ENCODE measurements around the gene DSP. TPM values are rescaled to one million over a fixed set of nuclear protein-coding genes. Genes with fewer than 3 reads are reported as not detected.

DSP gene
- 314 TPM for total RNA-seq
- long read RNA-seq, full-length matches to known transcripts = 56 of 474 reads
- long read RNA-seq, partial matches to known transcripts = 358 of 474 reads
- long read RNA-seq, other reads (novel, unspliced or antisense) = 60 of 474 reads

DNA sequence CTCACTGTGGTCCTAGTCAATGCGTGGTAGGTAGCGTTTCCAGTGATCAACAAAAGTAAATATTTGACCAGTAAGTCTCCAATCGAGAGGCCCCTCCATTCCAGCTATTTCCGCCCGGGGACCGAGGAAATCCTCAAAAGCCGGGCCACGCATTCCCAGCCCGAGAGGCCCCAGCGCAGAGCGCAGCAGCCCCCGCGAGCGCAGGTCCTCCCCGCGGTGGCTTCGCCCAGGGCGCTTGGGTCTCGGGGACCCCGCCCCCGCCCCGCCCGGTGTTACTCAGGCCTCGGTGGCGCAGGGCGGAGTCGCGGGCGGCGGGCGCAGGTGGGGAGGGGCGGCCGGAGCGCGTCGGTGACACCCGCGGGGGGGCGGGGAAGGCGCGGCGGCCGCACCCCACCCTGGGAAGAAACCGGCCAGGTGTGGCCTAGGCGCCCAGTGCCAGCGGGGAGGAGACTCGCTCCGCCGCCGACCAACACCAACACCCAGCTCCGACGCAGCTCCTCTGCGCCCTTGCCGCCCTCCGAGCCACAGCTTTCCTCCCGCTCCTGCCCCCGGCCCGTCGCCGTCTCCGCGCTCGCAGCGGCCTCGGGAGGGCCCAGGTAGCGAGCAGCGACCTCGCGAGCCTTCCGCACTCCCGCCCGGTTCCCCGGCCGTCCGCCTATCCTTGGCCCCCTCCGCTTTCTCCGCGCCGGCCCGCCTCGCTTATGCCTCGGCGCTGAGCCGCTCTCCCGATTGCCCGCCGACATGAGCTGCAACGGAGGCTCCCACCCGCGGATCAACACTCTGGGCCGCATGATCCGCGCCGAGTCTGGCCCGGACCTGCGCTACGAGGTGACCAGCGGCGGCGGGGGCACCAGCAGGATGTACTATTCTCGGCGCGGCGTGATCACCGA, at the start of gene DSP:
TSS of gene DSP (plus strand) at position 497 of the 890 bp plus-strand sequence. CDS start at position 742, 245 bp downstream.
- peak; percentile 88 for DNase-seq
- intact Hi-C loops (cut with micrococcal nuclease) = no loop called here
- ATAC-seq = peak; percentile 83

GRCh38 chr6:7493866-7494265, 47.6 kb upstream of the DSP start:
- intact Hi-C loops (cut with micrococcal nuclease) = no loop called here
- DNase-seq (no peak), ATAC-seq (no peak)

GRCh38 chr6:7494638-7495037, 46.8 kb upstream of the DSP start:
- intact Hi-C loops (cut with micrococcal nuclease) = no loop called here
- DNase-seq = no peak
- no peak for ATAC-seq

- peak; percentile 87 for ATAC-seq
- DNase-seq = peak; percentile 44
- intact Hi-C loops (cut with micrococcal nuclease) = no loop called here
Observed at GRCh38 chr6:7496266-7496875, 45.1 kb upstream of the DSP start.

- DNase-seq = no peak
- no peak for ATAC-seq
- intact Hi-C loops (cut with micrococcal nuclease) = no loop called here
Observed at GRCh38 chr6:7500752-7501282, 40.7 kb upstream of the DSP start.

GRCh38 chr6:7502743-7503142, 38.7 kb upstream of the DSP start:
- intact Hi-C loops (cut with micrococcal nuclease) = no loop called here
- DNase-seq = no peak
- ATAC-seq = peak; percentile 50

- ATAC-seq (no peak), DNase-seq (no peak)
- intact Hi-C loops (cut with micrococcal nuclease) = no loop called here
Observed at GRCh38 chr6:7504041-7504440, 37.4 kb upstream of the DSP start.

GRCh38 chr6:7505189-7505699, 36.2 kb upstream of the DSP start:
- ATAC-seq = peak; percentile 30

GRCh38 chr6:7507600-7507999, 33.9 kb upstream of the DSP start:
- ATAC-seq = no peak
- DNase-seq = no peak
- intact Hi-C loops (cut with micrococcal nuclease) = no loop called here

More at GRCh38 chr6:7505189-7505699, 36.2 kb upstream of the DSP start:
- intact Hi-C loops (cut with micrococcal nuclease) = no loop called here
- DNase-seq = peak; percentile 49

DNA sequence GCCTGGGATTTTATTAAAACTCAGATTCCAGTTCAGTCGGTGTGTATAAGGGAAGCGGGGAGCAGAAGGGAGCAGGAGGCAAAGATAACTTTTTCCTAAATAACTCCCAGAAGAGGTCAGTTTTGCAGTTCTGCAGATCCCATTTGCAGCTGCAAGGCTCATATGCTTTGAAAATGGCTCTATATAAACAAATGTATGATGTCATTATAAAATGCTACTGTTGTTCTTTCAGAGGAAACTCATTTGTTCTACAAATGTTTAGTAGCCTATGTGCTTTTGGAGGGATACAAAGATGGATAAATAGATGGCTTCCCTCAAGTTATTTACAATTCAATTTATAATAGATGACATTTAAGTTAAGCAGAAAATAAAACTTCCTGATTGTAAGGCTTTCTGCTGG, 29.2 kb upstream of the DSP start:
- no peak for ATAC-seq
- DNase-seq = no peak
- intact Hi-C loops (cut with micrococcal nuclease) = no loop called here

DNA sequence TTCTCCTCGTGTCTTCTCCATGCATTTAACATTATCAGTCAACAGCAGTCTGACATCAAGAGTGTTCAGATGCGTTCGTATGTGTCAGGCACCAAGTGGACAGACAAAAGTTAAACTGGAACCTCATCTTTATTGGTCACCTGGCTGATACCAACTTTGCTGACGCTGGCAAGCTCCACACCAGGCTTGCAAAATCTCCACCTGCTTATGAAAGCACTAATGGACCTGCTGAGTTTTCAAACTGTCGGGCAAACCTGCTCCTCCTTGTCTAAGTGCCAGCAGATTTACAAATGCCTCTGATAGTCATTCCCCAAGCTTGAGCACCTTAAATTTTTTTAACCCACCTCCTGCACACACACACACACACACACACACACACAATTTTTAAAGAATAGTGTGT, 27.9 kb upstream of the DSP start:
- intact Hi-C loops (cut with micrococcal nuclease) = no loop called here
- ATAC-seq (no peak), DNase-seq (no peak)

DNA sequence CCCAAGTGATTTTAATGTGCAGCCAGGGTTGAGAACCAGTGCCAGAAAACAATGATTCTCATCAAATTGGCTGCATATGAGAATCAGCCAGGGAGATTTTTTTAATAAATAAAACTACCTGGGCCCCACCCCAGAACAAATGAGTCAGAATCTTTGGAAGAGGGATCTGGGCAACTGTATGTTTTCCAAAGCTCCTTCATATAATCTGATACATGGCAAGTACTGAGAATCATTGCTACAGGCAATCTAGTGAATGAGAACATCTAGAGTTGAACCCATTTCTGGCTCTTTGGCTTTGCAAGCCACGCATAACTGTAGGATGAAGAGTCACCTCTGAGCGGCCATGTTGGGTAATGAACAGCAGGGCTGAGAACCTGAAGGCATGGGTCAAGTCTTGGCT, 26.1 kb upstream of the DSP start:
- intact Hi-C loops (cut with micrococcal nuclease) = no loop called here
- no peak for DNase-seq
- ATAC-seq = no peak

- intact Hi-C loops (cut with micrococcal nuclease) = no loop called here
- no peak for ATAC-seq
- no peak for DNase-seq
Observed at GRCh38 chr6:7518877-7519276, 22.6 kb upstream of the DSP start.

GRCh38 chr6:7522873-7523272, 18.6 kb upstream of the DSP start:
- ATAC-seq (peak; percentile 35), DNase-seq (no peak)

DNA sequence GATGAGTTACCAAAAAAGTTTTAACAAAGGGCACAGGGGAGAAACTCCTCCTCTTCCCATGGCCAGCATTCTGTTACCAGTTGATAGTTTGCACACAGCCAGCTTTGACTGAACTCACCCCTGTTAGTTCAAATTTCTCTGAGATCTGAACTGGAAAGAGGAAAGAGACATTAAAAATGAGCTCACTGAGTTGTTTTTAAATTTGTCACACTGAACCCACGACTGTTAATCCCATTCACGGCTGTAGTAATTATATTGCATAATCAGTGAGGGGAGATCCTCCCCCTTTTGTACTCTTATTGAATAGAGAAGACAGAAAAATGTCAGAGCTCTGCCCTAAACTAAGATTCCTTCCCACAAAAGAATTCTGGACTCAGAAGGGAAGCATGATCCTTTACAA, 17.5 kb upstream of the DSP start:
- ATAC-seq = no peak
- intact Hi-C loops (cut with micrococcal nuclease) = no loop called here
- no peak for DNase-seq

More at GRCh38 chr6:7522873-7523272, 18.6 kb upstream of the DSP start:
- intact Hi-C loops (cut with micrococcal nuclease) = no loop called here

DNA sequence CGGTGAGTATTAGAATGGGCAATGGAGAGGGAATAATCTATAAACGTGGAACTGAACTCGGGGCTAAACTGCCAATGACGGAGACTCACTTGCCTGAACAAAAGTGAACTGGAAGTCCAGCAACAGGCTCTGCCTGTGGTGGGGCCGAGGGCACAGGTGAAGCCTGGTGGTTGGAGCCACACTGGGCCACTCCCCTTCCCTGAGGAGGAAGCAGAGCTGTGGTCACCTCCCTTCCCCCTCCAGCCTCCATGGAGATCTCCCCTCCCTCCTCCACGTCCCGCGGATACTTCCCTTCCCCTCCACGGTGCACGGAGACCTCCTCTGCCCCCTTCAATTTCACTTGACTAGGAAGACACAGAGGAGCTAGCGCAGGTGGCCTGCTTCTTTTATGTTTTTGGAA, 14.7 kb upstream of the DSP start:
- intact Hi-C loops (cut with micrococcal nuclease) = no loop called here

GRCh38 chr6:7528565-7528964, 12.9 kb upstream of the DSP start:
- DNase-seq = no peak
- peak; percentile 56 for ATAC-seq
- intact Hi-C loops (cut with micrococcal nuclease) = no loop called here

More for the DNA sequence above, 14.7 kb upstream of the DSP start:
- no peak for ATAC-seq
- no peak for DNase-seq

DNA sequence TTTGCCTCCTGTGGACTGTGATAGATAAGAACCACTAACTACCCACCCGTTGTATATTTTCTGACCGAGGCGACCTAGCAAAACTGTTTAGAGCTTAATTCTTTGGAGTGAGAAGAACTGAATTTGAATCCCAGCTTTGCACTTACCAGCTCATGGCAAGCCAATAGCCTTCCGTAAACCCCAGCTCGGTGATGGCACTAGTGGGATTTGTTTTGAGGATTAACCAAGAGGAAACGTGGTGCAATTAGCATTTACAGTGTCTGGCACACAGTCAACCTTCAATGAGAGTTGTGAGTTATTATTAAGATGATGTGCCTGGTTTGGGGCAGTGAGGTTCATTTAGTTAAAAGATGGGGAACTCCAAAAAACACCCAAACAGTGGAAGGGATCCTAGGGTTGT, 12.3 kb upstream of the DSP start:
- intact Hi-C loops (cut with micrococcal nuclease) = no loop called here
- DNase-seq (no peak), ATAC-seq (no peak)

DNA sequence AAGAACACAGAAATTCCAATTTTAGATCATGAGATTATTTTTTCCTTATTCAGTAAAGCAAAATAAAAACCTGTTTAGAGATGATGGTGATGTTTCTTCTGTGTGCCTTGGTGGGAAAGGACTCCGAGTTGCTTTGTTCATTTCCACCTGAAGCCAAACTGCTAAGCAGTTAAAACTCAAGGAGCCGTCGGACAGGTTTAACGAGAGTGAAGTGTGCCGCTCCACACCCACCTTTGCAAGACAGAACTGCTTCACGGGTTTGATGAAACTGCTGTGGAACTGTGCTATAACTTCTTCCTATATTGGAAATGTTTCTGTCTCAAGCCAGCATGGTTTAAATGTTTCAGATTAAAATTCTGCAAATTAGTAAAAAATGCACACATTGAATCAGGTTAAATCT, 9.2 kb upstream of the DSP start:
- DNase-seq = no peak
- intact Hi-C loops (cut with micrococcal nuclease) = no loop called here

DNA sequence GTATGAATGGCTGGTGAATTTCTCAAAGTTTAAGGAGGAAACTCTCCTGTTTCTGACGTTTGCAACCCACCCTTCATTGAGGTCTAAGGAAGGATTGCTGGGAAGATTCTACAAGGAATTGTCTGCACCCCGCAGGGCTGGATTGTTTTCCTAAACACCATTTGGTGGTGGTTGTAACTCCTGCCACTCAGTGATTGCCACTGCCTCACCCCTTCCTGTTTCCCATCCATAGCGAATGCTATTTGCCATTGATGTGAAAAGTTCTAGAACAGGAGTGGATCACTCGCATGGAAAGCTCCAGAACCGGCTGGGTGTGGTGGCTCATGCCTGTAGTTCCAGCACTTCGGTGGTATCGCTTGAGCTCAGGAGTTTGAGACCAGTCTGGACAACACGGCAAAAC, 8.7 kb upstream of the DSP start:
- ATAC-seq (no peak), DNase-seq (no peak)
- intact Hi-C loops (cut with micrococcal nuclease) = no loop called here

More for the DNA sequence above, 9.2 kb upstream of the DSP start:
- ATAC-seq = no peak

Measured in left ventricle myocardium superior (tissue), 1 donor.